Activated T-helper 2 cell treated with anti-CD3 and anti-CD28 coated beads, Interferon-gamma antibody, Interleukin-2, Interleukin-4, amounts not matched to agents 10 μg/mL and 5 μg/mL and 100 μg/mL, durations not matched to agents 14 hours and 24 hours and 36 hours (primary cell): ENCODE measurements around the gene DNMT1. TPM values are rescaled to one million over a fixed set of nuclear protein-coding genes. Genes with fewer than 3 reads are reported as not detected.
A peak's percentile ranks its signal among the peaks of the same experiment; 100 is the strongest.

Experiments
- DNase-seq: peaks from one replicate; pipeline ENCODE4 v3.0.0; 2021; ENCODE audit warnings: low spot score
- H3K27ac Mint-ChIP-seq: one replicate; pipeline ENCODE4 v1.8.0; 2021; ENCODE audit warnings: mixed read lengths
- H3K27me3 Mint-ChIP-seq: one replicate; pipeline ENCODE4 v1.8.0; 2021; ENCODE audit warnings: low read depth, mixed read lengths
- H3K36me3 Mint-ChIP-seq: one replicate; pipeline ENCODE4 v1.8.0; 2021; ENCODE audit warnings: low read depth, mixed read lengths
- H3K4me1 Mint-ChIP-seq: one replicate; pipeline ENCODE4 v1.8.0; 2021; ENCODE audit warnings: low read depth, mixed read lengths
- H3K4me3 Mint-ChIP-seq: one replicate; pipeline ENCODE4 v1.8.0; 2021; ENCODE audit warnings: low read depth, mild to moderate bottlenecking, moderate library complexity, mixed read lengths
- H3K9me3 Mint-ChIP-seq: one replicate; pipeline ENCODE4 v1.8.0; 2021; ENCODE audit warnings: mixed read lengths
- intact Hi-C: fragments of 100-400 bp; cut with micrococcal nuclease; formaldehyde crosslinking; loops from one replicate; pipeline ENCODE4 v1.15.1; 2023
- total RNA-seq: library from RNA; stranded (reverse); gene quantifications from 2 replicates; pipeline ENCODE4 v1.2.3, GENCODE V29; 2022

Gene DNMT1
- total RNA-seq, 1 donor from 2014 or later = 367 TPM

DNA sequence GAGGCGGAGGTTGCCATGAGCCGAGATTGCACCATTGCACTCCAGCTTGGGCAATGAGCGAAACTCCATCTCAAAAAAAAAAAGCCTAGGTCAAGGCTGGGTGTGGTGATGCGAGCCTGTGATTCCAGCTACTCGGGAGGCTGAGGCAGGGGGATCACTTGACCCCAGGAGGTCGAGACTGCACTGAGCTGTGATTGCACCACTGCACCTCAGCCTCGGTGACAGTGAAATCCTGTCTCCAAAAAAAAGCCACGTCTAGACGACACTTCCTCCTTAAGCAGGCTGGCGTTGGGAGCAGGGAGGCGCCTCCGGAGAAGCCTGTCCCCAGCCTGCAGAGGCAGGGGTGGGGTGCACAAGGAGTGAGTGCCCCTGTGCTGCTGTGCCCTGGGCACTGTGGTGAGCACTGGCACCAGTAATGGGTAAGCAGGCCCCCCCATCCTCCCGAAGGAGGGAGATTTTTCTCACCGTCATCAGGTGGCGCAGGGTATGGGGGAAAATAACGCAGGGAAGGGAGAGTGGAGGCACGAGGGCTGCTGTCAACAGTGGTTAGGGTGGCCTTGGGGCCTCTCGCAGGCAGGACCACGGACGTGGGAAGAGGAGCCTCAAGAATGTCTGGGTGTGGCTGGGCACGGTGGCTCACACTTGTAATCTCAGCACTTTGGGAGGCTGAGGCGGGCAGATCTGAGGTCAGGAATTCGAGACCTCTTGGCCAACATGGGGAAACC is 82.6 kb downstream of the DNMT1 start:
- intact Hi-C loops = loop anchor here (1.0 to 5.0 kb wide), 4 partner anchors 8 to 180 kb away; no protein-coding TSS in a partner anchor
- no peaks in the 10 kb centered on the region for H3K27me3 Mint-ChIP-seq
- H3K36me3 Mint-ChIP-seq = peaks cover 83% of the 10 kb centered on the region
- peak overlapping the region; percentile 80 for H3K27ac Mint-ChIP-seq
- H3K4me3 Mint-ChIP-seq = peak overlapping the region; percentile 35
- no peak for DNase-seq
- H3K9me3 Mint-ChIP-seq = no peaks in the 10 kb centered on the region
- H3K4me1 Mint-ChIP-seq = peaks cover 31% of the 10 kb centered on the region

DNA sequence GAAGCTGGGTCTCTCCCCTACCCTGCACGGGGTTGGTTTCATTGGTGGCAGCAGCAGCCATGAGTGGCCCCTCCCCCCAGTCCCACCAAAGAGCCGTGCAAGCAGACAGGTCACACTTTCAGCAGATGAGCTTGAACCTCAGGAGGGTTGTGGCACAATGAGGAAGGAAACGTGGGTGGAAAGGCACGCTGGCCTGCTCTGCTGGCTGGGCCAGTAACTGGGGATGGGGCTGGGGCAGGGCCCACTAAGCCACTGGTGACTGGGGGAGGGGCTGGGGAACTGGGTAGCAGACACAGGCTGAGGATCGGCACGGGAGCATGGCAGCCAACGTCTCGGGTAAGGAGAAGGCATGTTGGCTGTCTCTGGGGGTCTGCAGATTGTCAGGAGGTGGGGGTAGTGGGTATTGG is 83.3 kb downstream of the DNMT1 start, which contains the start of gene P2RY11:
Gene P2RY11 (plus strand): TSS at position 289 of the 407 bp plus-strand sequence. CDS start 29 bp downstream, at position 318.
- peak within 1 kb of the TSS; percentile 80 for H3K27ac Mint-ChIP-seq
- intact Hi-C loops = loop anchor here (5.0 kb wide), 1 partner anchor 179 kb away; no protein-coding TSS in a partner anchor
- peaks cover 36% of the 10 kb centered on the region for H3K4me1 Mint-ChIP-seq
- H3K36me3 Mint-ChIP-seq = peaks cover 84% of the 10 kb centered on the region
- no peaks in the 10 kb centered on the region for H3K27me3 Mint-ChIP-seq
- peak within 1 kb of the TSS; percentile 45 for H3K4me3 Mint-ChIP-seq
- no peaks in the 10 kb centered on the region for H3K9me3 Mint-ChIP-seq
- no peak for DNase-seq

DNA sequence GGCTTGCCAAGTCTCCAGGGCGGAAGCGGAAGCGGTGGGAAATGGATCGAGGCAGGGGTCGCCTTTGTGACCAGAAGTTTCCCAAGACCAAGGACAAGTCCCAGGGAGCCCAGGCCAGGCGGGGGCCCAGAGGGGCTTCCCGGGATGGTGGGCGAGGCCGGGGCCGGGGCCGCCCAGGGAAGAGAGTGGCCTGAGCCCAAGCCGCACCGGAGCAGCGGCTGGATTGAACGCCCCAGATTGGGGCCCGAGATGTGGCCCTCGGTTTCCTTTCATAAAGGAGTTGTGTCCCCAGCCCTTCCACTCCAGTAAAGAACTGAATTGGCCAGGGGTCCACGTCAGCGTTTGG is 83.8 kb downstream of the DNMT1 start:
- intact Hi-C loops = loop anchor here (5.0 kb wide), 1 partner anchor 179 kb away; no protein-coding TSS in a partner anchor
- H3K4me3 Mint-ChIP-seq = peak overlapping the region; percentile 45

GRCh38 chr19:10110076-10110971 is 84.4 kb downstream of the DNMT1 start:
- intact Hi-C loops = loop anchor here (5.0 kb wide), 1 partner anchor 178 kb away; no protein-coding TSS in a partner anchor

More for the DNA sequence above, 83.8 kb downstream of the DNMT1 start:
- Mint-ChIP-seq H3K9me3 (no peaks in the 10 kb centered on the region), H3K36me3 (peaks cover 79% of the 10 kb centered on the region), H3K27ac (peak overlapping the region; percentile 55), H3K27me3 (no peaks in the 10 kb centered on the region), H3K4me1 (peaks cover 37% of the 10 kb centered on the region)
- no peak for DNase-seq

GRCh38 chr19:10109528-10109927 is 85.2 kb downstream of the DNMT1 start:
- Mint-ChIP-seq H3K36me3 (peaks cover 66% of the 10 kb centered on the region), H3K4me1 (peaks cover 51% of the 10 kb centered on the region), H3K27me3 (no peaks in the 10 kb centered on the region), H3K4me3 (peak overlapping the region; percentile 39), H3K27ac (no peak overlapping the region), H3K9me3 (no peaks in the 10 kb centered on the region)
- DNase-seq = no peak
- intact Hi-C loops = loop anchor here (5.0 kb wide), 2 partner anchors 143 to 298 kb away; partner anchors contain the start of gene MRPL4

More at GRCh38 chr19:10110076-10110971, 84.4 kb downstream of the DNMT1 start:
- H3K9me3 Mint-ChIP-seq = no peaks in the 10 kb centered on the region
- H3K4me3 Mint-ChIP-seq = peak overlapping the region; percentile 45
- H3K36me3 Mint-ChIP-seq = peaks cover 73% of the 10 kb centered on the region
- peak overlapping the region; percentile 55 for H3K27ac Mint-ChIP-seq
- H3K4me1 Mint-ChIP-seq = peaks cover 43% of the 10 kb centered on the region
- H3K27me3 Mint-ChIP-seq = no peaks in the 10 kb centered on the region
- no peak for DNase-seq

- Mint-ChIP-seq H3K27me3 (no peaks in the 10 kb centered on the region), H3K4me1 (peaks cover 54% of the 10 kb centered on the region), H3K9me3 (no peaks in the 10 kb centered on the region), H3K27ac (peak overlapping the region; percentile 52), H3K4me3 (peak overlapping the region; percentile 95), H3K36me3 (peaks cover 59% of the 10 kb centered on the region)
- intact Hi-C loops = loop anchor here (5.0 kb wide), 2 partner anchors 144 to 299 kb away; partner anchors contain the start of gene MRPL4
- no peak for DNase-seq
These were observed 86.9 kb downstream of the DNMT1 start for GRCh38 chr19:10107817-10108367.

GRCh38 chr19:10107254-10107653 is 87.5 kb downstream of the DNMT1 start:
- no peak for DNase-seq
- peaks cover 53% of the 10 kb centered on the region for H3K36me3 Mint-ChIP-seq
- H3K27ac Mint-ChIP-seq = peak overlapping the region; percentile 69
- no peaks in the 10 kb centered on the region for H3K27me3 Mint-ChIP-seq
- no peaks in the 10 kb centered on the region for H3K9me3 Mint-ChIP-seq
- H3K4me1 Mint-ChIP-seq = peaks cover 54% of the 10 kb centered on the region
- intact Hi-C loops = loop anchor here (5.0 kb wide), 2 partner anchors 145 to 300 kb away; partner anchors contain the start of gene MRPL4
- peak overlapping the region; percentile 95 for H3K4me3 Mint-ChIP-seq

DNA sequence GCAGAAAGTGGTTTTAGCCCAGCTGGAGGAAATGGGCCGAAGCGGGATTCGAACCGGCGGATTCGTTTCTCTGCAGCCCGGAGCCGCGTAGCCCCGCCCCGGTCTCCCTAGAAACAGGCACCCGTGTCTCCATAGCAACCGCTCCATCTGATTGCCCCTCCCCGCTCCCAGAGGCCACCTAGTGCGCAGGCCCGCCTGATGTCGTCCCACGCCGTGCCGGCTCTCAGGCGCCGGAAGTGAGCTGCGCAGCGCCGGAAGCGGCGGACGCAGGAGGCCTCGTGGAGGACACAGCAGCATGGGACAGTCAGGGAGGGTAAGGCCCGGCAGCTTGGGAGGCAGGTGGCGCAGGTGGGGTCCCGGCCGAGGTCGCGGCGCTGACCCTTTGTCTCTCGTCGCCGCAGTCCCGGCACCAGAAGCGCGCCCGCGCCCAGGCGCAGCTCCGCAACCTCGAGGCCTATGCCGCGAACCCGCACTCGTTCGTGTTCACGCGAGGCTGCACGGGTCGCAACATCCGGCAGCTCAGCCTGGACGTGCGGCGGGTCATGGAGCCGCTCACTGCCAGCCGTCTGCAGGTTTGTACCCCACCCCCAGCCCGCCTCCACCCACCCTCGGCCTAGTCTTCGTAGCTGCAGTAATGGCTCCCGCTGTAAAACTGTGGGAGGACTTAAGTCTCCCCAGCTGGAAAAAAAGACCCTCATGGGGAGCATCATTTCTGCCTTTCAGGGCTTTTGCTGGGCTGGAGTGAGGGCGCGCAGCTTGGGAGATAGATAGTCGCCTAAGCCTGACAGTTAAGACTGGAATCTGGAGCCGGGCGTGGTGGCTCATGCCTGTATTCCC is 88.4 kb downstream of the DNMT1 start, which contains the start of gene PPAN:
Gene PPAN (plus strand): TSS at position 263 of the 837 bp plus-strand sequence. CDS start 33 bp downstream, at position 296.
- H3K4me1 Mint-ChIP-seq = peaks cover 51% of the 10 kb centered on the region
- intact Hi-C loops = loop anchor here (5.0 kb wide), 2 partner anchors 146 to 301 kb away; partner anchors contain the start of gene MRPL4
- H3K36me3 Mint-ChIP-seq = peaks cover 44% of the 10 kb centered on the region
- DNase-seq = peak; percentile 97
- H3K4me3 Mint-ChIP-seq = peak within 1 kb of the TSS; percentile 95
- peak within 1 kb of the TSS; percentile 100 for H3K27ac Mint-ChIP-seq
- H3K27me3 Mint-ChIP-seq = no peaks in the 10 kb centered on the region
- no peaks in the 10 kb centered on the region for H3K9me3 Mint-ChIP-seq

DNA sequence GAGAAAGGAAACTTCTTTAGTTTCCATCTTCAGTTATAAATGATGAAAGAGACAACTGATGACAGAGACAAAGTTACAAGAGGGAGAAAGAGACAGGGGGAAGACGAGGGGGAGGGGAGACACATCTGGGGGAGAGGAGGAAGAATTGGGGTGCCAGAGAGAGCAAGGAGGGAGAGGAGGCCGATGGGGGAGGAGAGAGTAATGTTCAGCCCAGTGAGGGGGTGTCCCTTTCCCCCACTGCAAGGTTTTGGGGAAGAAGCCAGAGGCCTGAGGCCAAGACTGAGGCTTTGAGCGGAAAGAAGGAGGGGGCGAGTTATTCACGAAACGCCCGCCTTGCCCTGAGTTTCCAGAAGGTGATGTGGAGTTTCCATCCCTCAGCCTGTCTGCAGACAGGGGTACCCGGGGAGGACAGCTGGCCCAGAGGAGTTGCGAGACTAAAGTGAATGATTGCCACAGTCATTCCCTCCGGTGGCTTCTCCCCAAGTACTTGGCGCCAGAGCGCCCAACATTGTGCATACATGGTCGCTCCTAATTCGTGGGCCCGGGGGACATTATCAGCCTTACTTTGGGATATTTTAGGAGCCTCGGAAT is 89.1 kb downstream of the DNMT1 start:
- intact Hi-C loops = loop anchor here (1.0 to 5.0 kb wide), 6 partner anchors 9 to 461 kb away; partner anchors contain the start of genes DNMT1, KRI1 and MRPL4
- Mint-ChIP-seq H3K36me3 (peaks cover 39% of the 10 kb centered on the region), H3K4me1 (peaks cover 47% of the 10 kb centered on the region), H3K27ac (peak overlapping the region; percentile 100), H3K27me3 (no peaks in the 10 kb centered on the region), H3K4me3 (peak overlapping the region; percentile 95), H3K9me3 (no peaks in the 10 kb centered on the region)
- DNase-seq = peak; percentile 62

- Mint-ChIP-seq H3K4me1 (peaks cover 47% of the 10 kb centered on the region), H3K27ac (peak overlapping the region; percentile 100), H3K4me3 (peak overlapping the region; percentile 95), H3K36me3 (peaks cover 32% of the 10 kb centered on the region), H3K9me3 (no peaks in the 10 kb centered on the region), H3K27me3 (no peaks in the 10 kb centered on the region)
- intact Hi-C loops = loop anchor here (1.0 to 5.0 kb wide), 7 partner anchors 7 to 462 kb away; partner anchors contain the start of genes DNMT1, KRI1 and MRPL4
- DNase-seq = peak; percentile 84
These were observed 89.9 kb downstream of the DNMT1 start for GRCh38 chr19:10104665-10105508.
